SK-N-SH (cell line): ENCODE measurements around the gene UBE2E3. TPM values are rescaled to one million over a fixed set of nuclear protein-coding genes. Genes with fewer than 3 reads are reported as not detected.
"Not testable (repeated sequence)": the region's sequence is repeated elsewhere in the genome, so short reads cannot be mapped to it uniquely, and the experiment has no call there.

Source experiments
- CTCF ChIA-PET: fragments of 300-600, 350-600 bp; formaldehyde crosslinking; extraction: SDS; loops from one replicate; lab custom pipeline; 2021; lab: Yijun Ruan, JAX
- POLR2A ChIA-PET: fragments of 350-600 bp; sonication (Branson Sonifier 250); formaldehyde crosslinking; extraction: SDS; loops from one replicate; lab custom pipeline; 2020; ENCODE audit warnings: antibody characterized with exemption, inconsistent platforms; lab: Yijun Ruan, JAX
- DNase-seq: peaks from one replicate; pipeline ENCODE4 v3.0.0; 2012
- H2AFZ ChIP-seq: fragments of 200-600 bp; sonication (generic); 2 replicates; pipeline ENCODE4 v1.8.1; 2016; ENCODE audit warnings: antibody characterized with exemption, mild to moderate bottlenecking, low read depth
- H3F3A ChIP-seq: fragments of 200-600 bp; sonication (generic); replicated peaks from 2 replicates; pipeline ENCODE3; 2016; ENCODE audit warnings: antibody characterized with exemption, mild to moderate bottlenecking; ENCODE audit not compliant: insufficient read depth
- H3K27ac ChIP-seq, 2 experiments: fragments of 200-500 bp in 1 of 2; fragments of 200-600 bp in 1 of 2; sonication (Bioruptor generic) in 1 of 2; sonication (generic), shearing (Covaris generic) in 1 of 2; 2 replicates each; pipeline versions ENCODE4 v1.5.1 to v1.6.1; 2014 to 2016; ENCODE audit warnings: low read depth in 2 of 2, inconsistent platforms in 1 of 2, low read length in 1 of 2, mild to moderate bottlenecking in 1 of 2, mixed read lengths in 1 of 2
- H3K27me3 ChIP-seq: fragments of 200-600 bp; sonication (generic), shearing (Covaris generic); 2 replicates; pipeline ENCODE4 v1.6.1; 2016; ENCODE audit warnings: mixed run types; ENCODE audit not compliant: insufficient read depth
- H3K36me3 ChIP-seq, 2 experiments: fragments of 200-500 bp in 1 of 2; fragments of 200-600 bp in 1 of 2; sonication (Bioruptor generic) in 1 of 2; sonication (generic) in 1 of 2; replicated peaks in 1 of 2; 2 replicates each; pipeline versions ENCODE3 to v1.5.1; 2014 to 2016; ENCODE audit warnings: low read length in 1 of 2, mild to moderate bottlenecking in 1 of 2; ENCODE audit not compliant: insufficient read depth in 2 of 2, control insufficient read depth in 1 of 2
- H3K4me1 ChIP-seq, 2 experiments: fragments of 200-500 bp in 1 of 2; fragments of 200-600 bp in 1 of 2; sonication (Bioruptor generic) in 1 of 2; sonication (generic), shearing (Covaris generic) in 1 of 2; 2 replicates each; pipeline versions ENCODE4 v1.5.1 to v1.6.1; 2014 to 2016; ENCODE audit warnings: low read depth in 1 of 2, low read length in 1 of 2, mixed run types in 1 of 2; ENCODE audit not compliant: insufficient read depth in 2 of 2, control insufficient read depth in 1 of 2
- H3K4me2 ChIP-seq: fragments of 200-600 bp; sonication (generic), shearing (Covaris generic); 2 replicates; pipeline ENCODE4 v1.6.1; 2017; ENCODE audit warnings: mixed run types
- H3K4me3 ChIP-seq, 2 experiments: fragments of 200-500 bp in 1 of 2; fragments of 200-600 bp in 1 of 2; sonication (Bioruptor generic) in 1 of 2; sonication (generic), shearing (Covaris generic) in 1 of 2; 2 replicates each; pipeline versions ENCODE4 v1.5.1 to v1.8.1; 2014 to 2016; ENCODE audit warnings: low read depth in 2 of 2, inconsistent platforms in 1 of 2, low read length in 1 of 2, mild to moderate bottlenecking in 1 of 2, mixed read lengths in 1 of 2, moderate library complexity in 1 of 2
- H3K79me2 ChIP-seq: fragments of 200-600 bp; sonication (generic); 2 replicates; pipeline ENCODE4 v1.8.1; 2017; ENCODE audit warnings: mild to moderate bottlenecking; ENCODE audit not compliant: insufficient read depth
- H3K9ac ChIP-seq: fragments of 200-600 bp; sonication (generic); 2 replicates; pipeline ENCODE4 v1.6.1; 2017; ENCODE audit warnings: mixed run types
- H3K9me2 ChIP-seq: fragments of 200-600 bp; sonication (generic); 2 replicates; pipeline ENCODE4 v1.6.1; 2017; ENCODE audit warnings: mixed run types
- H3K9me3 ChIP-seq: fragments of 200-600 bp; sonication (generic); 2 replicates; pipeline ENCODE4 v1.6.1; 2017; ENCODE audit warnings: mixed run types, mild to moderate bottlenecking, moderate library complexity
- H4K20me1 ChIP-seq: fragments of 200-600 bp; sonication (generic); 2 replicates; pipeline ENCODE4 v1.6.1; 2017; ENCODE audit warnings: mild to moderate bottlenecking, mixed run types; ENCODE audit not compliant: insufficient read depth
- ELF1 ChIP-seq: IDR thresholded peaks from 2 replicates; pipeline ENCODE4 v1.4.0; 2012
- GATA2 ChIP-seq: sonication (generic); formaldehyde crosslinking; IDR thresholded peaks from 2 replicates; pipeline ENCODE4 v1.5.0; 2020; ENCODE audit warnings: mild to moderate bottlenecking, missing genetic modification reagents
- JUND ChIP-seq: IDR thresholded peaks from 2 replicates; pipeline ENCODE4 v1.4.0; 2012
- MEF2A ChIP-seq: IDR thresholded peaks from 2 replicates; pipeline ENCODE4 v1.4.0; 2012; ENCODE audit warnings: low read depth, borderline replicate concordance
- MXI1 ChIP-seq: IDR thresholded peaks from 2 replicates; pipeline ENCODE4 v1.6.1; 2012; ENCODE audit warnings: mild to moderate bottlenecking, low read depth, low read length, improper control_type of control experiment
- NFIC ChIP-seq: IDR thresholded peaks from 2 replicates; pipeline ENCODE4 v1.4.0; 2012; ENCODE audit warnings: borderline replicate concordance
- NRF1 ChIP-seq: IDR thresholded peaks from 2 replicates; pipeline ENCODE4 v1.6.1; 2012; ENCODE audit warnings: low read depth, mild to moderate bottlenecking, low read length
- POLR2AphosphoS5 ChIP-seq: IDR thresholded peaks from 2 replicates; pipeline ENCODE4 v1.6.1; 2012; ENCODE audit warnings: low read depth, low read length
- RCOR1 ChIP-seq: fragments of 150-350 bp; IDR thresholded peaks from 2 replicates; pipeline ENCODE4 v1.6.1; 2017; ENCODE audit warnings: antibody characterized with exemption, low read length
- RXRA ChIP-seq: IDR thresholded peaks from 2 replicates; pipeline ENCODE4 v1.4.0; 2012; ENCODE audit warnings: low read depth, mild to moderate bottlenecking, borderline replicate concordance
- SIN3A ChIP-seq: IDR thresholded peaks from 2 replicates; pipeline ENCODE4 v1.6.1; 2012; ENCODE audit warnings: low read depth, mild to moderate bottlenecking, low read length, moderate library complexity, borderline replicate concordance
- TCF12 ChIP-seq: IDR thresholded peaks from 2 replicates; pipeline ENCODE4 v1.4.0; 2012
- TEAD4 ChIP-seq: IDR thresholded peaks from 2 replicates; pipeline ENCODE4 v1.4.0; 2012; ENCODE audit warnings: mild to moderate bottlenecking, borderline replicate concordance; ENCODE audit not compliant: insufficient read depth
- YY1 ChIP-seq: IDR thresholded peaks from 2 replicates; pipeline ENCODE4 v1.4.0; 2012; ENCODE audit warnings: low read depth, mild to moderate bottlenecking
- WGBS: methylation state at CpG from one replicate; pipeline ENCODE4 v1.1.6; 2017; ENCODE audit warnings: low lambda C conversion rate; 5-methylcytosine and 5-hydroxymethylcytosine counted together
- polyA plus RNA-seq, 3 experiments: library from polyadenylated mRNA; depleted of rRNA; stranded (reverse); fragments of >200 nt; gene quantifications; 2 replicates each; pipeline ENCODE4 v1.2.3, GENCODE V29; 2012
- TF ChIP-seq, protein P1 (sequence below): fragments of 150-350 bp; IDR thresholded peaks from 2 replicates; pipeline ENCODE4 v1.6.1; 2016; ENCODE audit warnings: mild to moderate bottlenecking, low read depth, low read length
- TF ChIP-seq, protein P2 (sequence below): IDR thresholded peaks from 2 replicates; pipeline ENCODE4 v1.4.0; 2012; ENCODE audit warnings: low read depth, borderline replicate concordance
- TF ChIP-seq, protein P3 (sequence below): IDR thresholded peaks from 2 replicates; pipeline ENCODE4; 2012
- TF ChIP-seq, protein P4 (sequence below): fragments of 200-600 bp; sonication (generic); IDR thresholded peaks from 2 replicates; pipeline ENCODE4 v1.6.1; 2017; ENCODE audit warnings: antibody characterized with exemption, mild to moderate bottlenecking, moderate library complexity
- TF ChIP-seq, protein P5 (sequence below): IDR thresholded peaks from 2 replicates; pipeline ENCODE4 v1.4.0; 2012; ENCODE audit warnings: low read depth

Gene UBE2E3
- polyA plus RNA-seq, 1 of the 3 experiments (the other 2 are of a cell fraction) = 62.9 TPM

DNA sequence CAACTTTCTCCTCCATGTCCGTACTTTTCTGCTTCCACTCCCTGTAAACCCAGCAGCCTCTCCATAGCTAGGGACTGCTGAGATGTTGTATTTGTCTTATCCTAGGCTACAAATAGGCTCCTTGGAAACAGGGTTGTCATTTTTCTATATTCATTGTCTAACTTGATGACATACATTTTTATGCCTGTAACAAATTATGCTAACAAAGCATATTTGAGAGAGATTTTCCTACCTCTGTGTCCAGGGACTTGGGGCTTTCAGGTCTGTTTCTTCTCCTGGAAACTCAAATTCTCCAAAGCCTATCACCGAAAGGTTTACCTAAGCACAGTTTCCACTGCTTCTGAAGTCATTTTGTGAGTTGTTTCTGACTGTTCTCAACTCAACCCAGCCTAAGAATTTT, 102.7 kb downstream of the UBE2E3 start (continued):
- TF ChIP-seq, protein P1, sequence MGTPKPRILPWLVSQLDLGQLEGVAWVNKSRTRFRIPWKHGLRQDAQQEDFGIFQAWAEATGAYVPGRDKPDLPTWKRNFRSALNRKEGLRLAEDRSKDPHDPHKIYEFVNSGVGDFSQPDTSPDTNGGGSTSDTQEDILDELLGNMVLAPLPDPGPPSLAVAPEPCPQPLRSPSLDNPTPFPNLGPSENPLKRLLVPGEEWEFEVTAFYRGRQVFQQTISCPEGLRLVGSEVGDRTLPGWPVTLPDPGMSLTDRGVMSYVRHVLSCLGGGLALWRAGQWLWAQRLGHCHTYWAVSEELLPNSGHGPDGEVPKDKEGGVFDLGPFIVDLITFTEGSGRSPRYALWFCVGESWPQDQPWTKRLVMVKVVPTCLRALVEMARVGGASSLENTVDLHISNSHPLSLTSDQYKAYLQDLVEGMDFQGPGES = no peak

DNA sequence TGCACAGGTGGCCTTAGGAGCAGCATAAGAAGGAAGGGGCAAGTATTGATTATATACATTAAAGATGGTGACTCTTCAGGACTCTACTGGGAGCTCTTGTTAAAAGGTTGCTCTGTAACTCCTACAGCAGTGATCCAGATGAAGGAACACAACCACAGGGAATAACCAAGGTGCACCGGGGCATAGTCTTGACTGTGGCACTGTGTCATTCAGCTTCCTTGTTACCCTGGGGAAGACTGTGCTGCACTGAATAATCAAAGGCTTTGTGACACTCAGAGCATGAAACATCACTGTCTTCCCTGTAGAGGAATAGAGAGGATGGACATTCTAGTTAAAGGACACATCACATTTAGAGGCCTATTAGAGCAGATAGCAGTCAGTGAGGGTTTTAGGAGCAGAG, 105.3 kb downstream of the UBE2E3 start:
- H4K20me1 ChIP-seq = no peaks in the 10 kb centered on the region
- 93% methylated on average over 1 of the region's 1 CpG for WGBS
- H3K9ac ChIP-seq = no peak overlapping the region
- H3K27ac ChIP-seq = no peak overlapping the region
- no peaks in the 10 kb centered on the region for H3K9me2 ChIP-seq
- H2AFZ ChIP-seq = no peak overlapping the region
- H3K79me2 ChIP-seq = no peaks in the 10 kb centered on the region
- no peaks in the 10 kb centered on the region; a peak in 1 of 4 replicates for H3K4me1 ChIP-seq
- TF ChIP-seq RXRA = no peak
- TF ChIP-seq, protein P2, sequence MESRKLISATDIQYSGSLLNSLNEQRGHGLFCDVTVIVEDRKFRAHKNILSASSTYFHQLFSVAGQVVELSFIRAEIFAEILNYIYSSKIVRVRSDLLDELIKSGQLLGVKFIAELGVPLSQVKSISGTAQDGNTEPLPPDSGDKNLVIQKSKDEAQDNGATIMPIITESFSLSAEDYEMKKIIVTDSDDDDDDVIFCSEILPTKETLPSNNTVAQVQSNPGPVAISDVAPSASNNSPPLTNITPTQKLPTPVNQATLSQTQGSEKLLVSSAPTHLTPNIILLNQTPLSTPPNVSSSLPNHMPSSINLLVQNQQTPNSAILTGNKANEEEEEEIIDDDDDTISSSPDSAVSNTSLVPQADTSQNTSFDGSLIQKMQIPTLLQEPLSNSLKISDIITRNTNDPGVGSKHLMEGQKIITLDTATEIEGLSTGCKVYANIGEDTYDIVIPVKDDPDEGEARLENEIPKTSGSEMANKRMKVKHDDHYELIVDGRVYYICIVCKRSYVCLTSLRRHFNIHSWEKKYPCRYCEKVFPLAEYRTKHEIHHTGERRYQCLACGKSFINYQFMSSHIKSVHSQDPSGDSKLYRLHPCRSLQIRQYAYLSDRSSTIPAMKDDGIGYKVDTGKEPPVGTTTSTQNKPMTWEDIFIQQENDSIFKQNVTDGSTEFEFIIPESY = no peak
- TF ChIP-seq SIN3A = no peak
- TF ChIP-seq, protein P3, sequence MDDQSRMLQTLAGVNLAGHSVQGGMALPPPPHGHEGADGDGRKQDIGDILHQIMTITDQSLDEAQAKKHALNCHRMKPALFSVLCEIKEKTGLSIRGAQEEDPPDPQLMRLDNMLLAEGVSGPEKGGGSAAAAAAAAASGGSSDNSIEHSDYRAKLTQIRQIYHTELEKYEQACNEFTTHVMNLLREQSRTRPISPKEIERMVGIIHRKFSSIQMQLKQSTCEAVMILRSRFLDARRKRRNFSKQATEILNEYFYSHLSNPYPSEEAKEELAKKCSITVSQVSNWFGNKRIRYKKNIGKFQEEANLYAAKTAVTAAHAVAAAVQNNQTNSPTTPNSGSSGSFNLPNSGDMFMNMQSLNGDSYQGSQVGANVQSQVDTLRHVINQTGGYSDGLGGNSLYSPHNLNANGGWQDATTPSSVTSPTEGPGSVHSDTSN = no peak
- no peak for TF ChIP-seq JUND
- TF ChIP-seq NFIC = no peak
- TF ChIP-seq RCOR1 = no peak
- TF ChIP-seq GATA2 = no peak
- TF ChIP-seq, protein P4, sequence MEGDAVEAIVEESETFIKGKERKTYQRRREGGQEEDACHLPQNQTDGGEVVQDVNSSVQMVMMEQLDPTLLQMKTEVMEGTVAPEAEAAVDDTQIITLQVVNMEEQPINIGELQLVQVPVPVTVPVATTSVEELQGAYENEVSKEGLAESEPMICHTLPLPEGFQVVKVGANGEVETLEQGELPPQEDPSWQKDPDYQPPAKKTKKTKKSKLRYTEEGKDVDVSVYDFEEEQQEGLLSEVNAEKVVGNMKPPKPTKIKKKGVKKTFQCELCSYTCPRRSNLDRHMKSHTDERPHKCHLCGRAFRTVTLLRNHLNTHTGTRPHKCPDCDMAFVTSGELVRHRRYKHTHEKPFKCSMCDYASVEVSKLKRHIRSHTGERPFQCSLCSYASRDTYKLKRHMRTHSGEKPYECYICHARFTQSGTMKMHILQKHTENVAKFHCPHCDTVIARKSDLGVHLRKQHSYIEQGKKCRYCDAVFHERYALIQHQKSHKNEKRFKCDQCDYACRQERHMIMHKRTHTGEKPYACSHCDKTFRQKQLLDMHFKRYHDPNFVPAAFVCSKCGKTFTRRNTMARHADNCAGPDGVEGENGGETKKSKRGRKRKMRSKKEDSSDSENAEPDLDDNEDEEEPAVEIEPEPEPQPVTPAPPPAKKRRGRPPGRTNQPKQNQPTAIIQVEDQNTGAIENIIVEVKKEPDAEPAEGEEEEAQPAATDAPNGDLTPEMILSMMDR = no peak
- no peak for TF ChIP-seq NRF1
- TF ChIP-seq POLR2AphosphoS5 = no peak
- no peak for TF ChIP-seq ELF1
- TF ChIP-seq TCF12 = no peak
- TF ChIP-seq MXI1 = no peak
- no peak for TF ChIP-seq YY1
- no peak for TF ChIP-seq TEAD4
- TF ChIP-seq MEF2A = no peak
- TF ChIP-seq, protein P5, sequence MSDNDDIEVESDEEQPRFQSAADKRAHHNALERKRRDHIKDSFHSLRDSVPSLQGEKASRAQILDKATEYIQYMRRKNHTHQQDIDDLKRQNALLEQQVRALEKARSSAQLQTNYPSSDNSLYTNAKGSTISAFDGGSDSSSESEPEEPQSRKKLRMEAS = no peak
- no peaks in the 10 kb centered on the region for H3K27me3 ChIP-seq
- H3K4me3 ChIP-seq = no peak overlapping the region
- no peaks in the 10 kb centered on the region for H3F3A ChIP-seq
- no peaks in the 10 kb centered on the region for H3K9me3 ChIP-seq
- POLR2A ChIA-PET = no interaction called here
- CTCF ChIA-PET = interaction anchor here (1.0 to 1.3 kb wide), 4 partner anchors 10 to 960 kb away, joined by 4 to 5 read pairs (median 4); no protein-coding TSS in a partner anchor
- no peak overlapping the region for H3K4me2 ChIP-seq
- no peak for DNase-seq
- H3K36me3 ChIP-seq = no peaks in the 10 kb centered on the region

DNA sequence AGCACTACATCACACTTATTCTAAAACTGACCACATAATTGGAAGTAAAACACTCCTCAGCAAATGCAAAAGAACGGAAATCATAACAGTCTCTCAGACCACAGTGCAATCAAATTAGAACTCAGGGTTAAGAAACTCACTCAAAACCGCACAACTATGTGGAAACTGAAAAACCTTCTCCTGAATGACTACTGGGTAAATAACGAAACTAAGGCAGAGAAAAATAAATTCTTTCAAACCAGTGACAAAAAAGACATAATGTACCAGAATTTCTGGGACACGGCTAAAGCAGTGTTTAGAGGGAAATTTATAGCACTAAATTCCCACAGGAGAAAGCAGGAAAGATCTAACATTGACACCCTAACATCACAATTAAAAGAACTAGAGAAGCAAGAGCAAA, 111.5 kb downstream of the UBE2E3 start:
- H3K9me2 ChIP-seq, H3K36me3 ChIP-seq, H3K9me3 ChIP-seq, H2AFZ ChIP-seq, H3K4me2 ChIP-seq, DNase-seq, H4K20me1 ChIP-seq, POLR2A ChIA-PET, H3K27me3 ChIP-seq, H3K9ac ChIP-seq, H3K4me3 ChIP-seq, H3K79me2 ChIP-seq, H3F3A ChIP-seq, H3K27ac ChIP-seq, H3K4me1 ChIP-seq: not testable (repeated sequence)
- CTCF ChIA-PET = interaction anchor here (1.3 to 1.8 kb wide), 2 partner anchors 13 to 624 kb away, joined by 4 to 6 read pairs; no protein-coding TSS in a partner anchor
- WGBS = 60% methylated on average over 4 of the region's 4 CpGs
